Measurements from ENCODE around the gene GREM1.

GREM1 gene

GRCh38 chr15:32716216-32716914 lies 1.4 kb upstream of the GREM1 start:
- TF ChIP-seq CTCF (IDR thresholded peaks at IDR 0.05; ENCODE audit: borderline replicate concordance, extremely low read depth, low read length, poor library complexity, severe bottlenecking): no peak
- no peak for TF ChIP-seq EZH2 (IDR thresholded peaks at IDR 0.05; ENCODE audit: borderline replicate concordance, low read depth, low read length, severe bottlenecking)

GRCh38 chr15:32716915-32717425 lies 834 bp upstream of the GREM1 start:
- H3K9me3 ChIP-seq (ENCODE audit: insufficient read depth, low read length, severe bottlenecking): no peaks in the 10 kb centered on the region
- no peaks in the 10 kb centered on the region for H4K20me1 ChIP-seq (ENCODE audit: insufficient read depth, low read length)
- no peak overlapping the region for H3K4me2 ChIP-seq (ENCODE audit: insufficient read depth, low read length)
- H3K79me2 ChIP-seq (ENCODE audit: insufficient read depth, low read length): no peaks in the 10 kb centered on the region
- no peaks in the 10 kb centered on the region for H3K4me1 ChIP-seq (ENCODE audit: insufficient read depth, low read length)
- no peaks in the 10 kb centered on the region for H3K36me3 ChIP-seq (ENCODE audit: insufficient read depth, low read length)
- no peak overlapping the region for H3K9ac ChIP-seq (ENCODE audit: low read depth, low read length)
- no peak overlapping the region for H2AFZ ChIP-seq (ENCODE audit: low read depth, low read length)
- TF ChIP-seq EZH2 (IDR thresholded peaks at IDR 0.05; ENCODE audit: borderline replicate concordance, low read depth, low read length, severe bottlenecking) (no peak), CTCF (IDR thresholded peaks at IDR 0.05; ENCODE audit: borderline replicate concordance, extremely low read depth, low read length, poor library complexity, severe bottlenecking) (no peak)
- no peak for ATAC-seq (ENCODE audit: insufficient read depth, low read depth)
- no peaks in the 10 kb centered on the region for H3K27me3 ChIP-seq (ENCODE audit: insufficient read depth, low read length, poor library complexity)
- DNase-seq: no peak
- H3K4me3 ChIP-seq (ENCODE audit: low read depth in 1 of 2, low read length in 2 of 2): no peak overlapping the region
- H3K27ac ChIP-seq (ENCODE audit: low read length): no peak overlapping the region

More at GRCh38 chr15:32716216-32716914, 1.4 kb upstream of the GREM1 start:
- Histone ChIP-seq H4K20me1 (ENCODE audit: insufficient read depth, low read length) (no peaks in the 10 kb centered on the region), H3K4me3 (ENCODE audit: low read depth in 1 of 2, low read length in 2 of 2) (no peak overlapping the region), H3K27me3 (ENCODE audit: insufficient read depth, low read length, poor library complexity) (no peaks in the 10 kb centered on the region), H3K9me3 (ENCODE audit: insufficient read depth, low read length, severe bottlenecking) (no peaks in the 10 kb centered on the region), H3K79me2 (ENCODE audit: insufficient read depth, low read length) (no peaks in the 10 kb centered on the region), H3K36me3 (ENCODE audit: insufficient read depth, low read length) (no peaks in the 10 kb centered on the region), H3K4me2 (ENCODE audit: insufficient read depth, low read length) (no peak overlapping the region), H2AFZ (ENCODE audit: low read depth, low read length) (no peak overlapping the region), H3K9ac (ENCODE audit: low read depth, low read length) (no peak overlapping the region), H3K27ac (ENCODE audit: low read length) (no peak overlapping the region), H3K4me1 (ENCODE audit: insufficient read depth, low read length) (no peaks in the 10 kb centered on the region)
- ATAC-seq (ENCODE audit: insufficient read depth, low read depth) (no peak), DNase-seq (no peak)

DNA sequence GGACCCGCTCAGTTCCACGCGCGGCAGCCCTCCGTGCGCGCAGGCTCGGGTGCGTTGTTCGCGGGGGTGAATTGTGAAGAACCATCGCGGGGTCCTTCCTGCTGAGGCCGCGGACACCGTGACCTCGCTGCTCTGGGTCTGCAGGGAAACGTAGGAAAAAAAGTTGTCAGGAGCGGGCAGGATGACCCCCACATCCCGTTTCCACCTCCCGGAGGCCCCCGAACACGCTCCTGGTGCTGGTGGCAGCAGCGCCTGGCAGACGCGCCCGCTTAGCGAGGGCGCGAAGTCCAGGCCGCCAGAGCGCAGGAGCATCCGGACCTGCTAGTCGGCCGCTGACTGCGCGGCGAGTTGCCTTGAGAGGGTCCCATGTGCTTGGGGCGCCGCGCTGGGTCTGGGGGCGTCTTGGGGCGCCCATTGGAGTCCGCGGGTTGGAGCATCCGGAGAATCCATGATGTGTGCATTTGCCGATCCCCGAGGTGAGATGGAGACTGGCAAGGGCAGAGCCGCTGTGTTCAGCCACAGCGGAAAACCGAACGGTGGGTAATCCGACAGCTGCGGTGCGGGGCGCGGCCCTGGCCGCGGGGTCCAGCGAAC lies 520 bp downstream of the GREM1 start:
- Histone ChIP-seq H3K79me2 (ENCODE audit: insufficient read depth, low read length) (no peaks in the 10 kb centered on the region), H3K9ac (ENCODE audit: low read depth, low read length) (no peak overlapping the region), H3K36me3 (ENCODE audit: insufficient read depth, low read length) (no peaks in the 10 kb centered on the region), H3K27ac (ENCODE audit: low read length) (no peak overlapping the region), H3K9me3 (ENCODE audit: insufficient read depth, low read length, severe bottlenecking) (no peaks in the 10 kb centered on the region), H3K4me3 (ENCODE audit: low read depth in 1 of 2, low read length in 2 of 2) (no peak overlapping the region), H3K4me1 (ENCODE audit: insufficient read depth, low read length) (no peaks in the 10 kb centered on the region), H4K20me1 (ENCODE audit: insufficient read depth, low read length) (no peaks in the 10 kb centered on the region), H3K27me3 (ENCODE audit: insufficient read depth, low read length, poor library complexity) (no peaks in the 10 kb centered on the region), H2AFZ (ENCODE audit: low read depth, low read length) (no peak overlapping the region), H3K4me2 (ENCODE audit: insufficient read depth, low read length) (no peak overlapping the region)
- TF ChIP-seq CTCF (IDR thresholded peaks at IDR 0.05; ENCODE audit: borderline replicate concordance, extremely low read depth, low read length, poor library complexity, severe bottlenecking): no peak
- TF ChIP-seq EZH2 (IDR thresholded peaks at IDR 0.05; ENCODE audit: borderline replicate concordance, low read depth, low read length, severe bottlenecking): no peak
- ATAC-seq (ENCODE audit: insufficient read depth, low read depth) (no peak), DNase-seq (no peak)
